Measurements from ENCODE around the gene CD22.

Gene CD22

DNA sequence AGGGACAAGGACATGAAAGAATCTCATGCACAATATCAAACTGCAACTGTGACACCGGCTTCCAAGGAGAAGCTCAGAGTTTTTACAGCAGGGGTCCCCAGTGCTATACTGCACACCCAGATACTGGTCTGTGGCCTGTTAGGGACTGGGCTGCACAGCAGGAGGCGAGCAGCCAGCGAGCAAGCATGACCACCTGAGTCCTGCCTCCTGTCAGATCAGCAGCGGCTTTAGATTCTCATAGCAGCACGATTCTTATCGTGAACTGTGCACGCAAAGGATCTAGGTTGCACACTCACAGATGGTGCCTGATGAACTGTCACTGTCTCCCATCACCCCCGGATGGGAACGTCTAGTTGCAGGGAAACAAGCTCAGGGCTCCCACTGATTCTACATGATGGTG lies 13.1 kb upstream of the CD22 start:
- no peak for DNase-seq

DNA sequence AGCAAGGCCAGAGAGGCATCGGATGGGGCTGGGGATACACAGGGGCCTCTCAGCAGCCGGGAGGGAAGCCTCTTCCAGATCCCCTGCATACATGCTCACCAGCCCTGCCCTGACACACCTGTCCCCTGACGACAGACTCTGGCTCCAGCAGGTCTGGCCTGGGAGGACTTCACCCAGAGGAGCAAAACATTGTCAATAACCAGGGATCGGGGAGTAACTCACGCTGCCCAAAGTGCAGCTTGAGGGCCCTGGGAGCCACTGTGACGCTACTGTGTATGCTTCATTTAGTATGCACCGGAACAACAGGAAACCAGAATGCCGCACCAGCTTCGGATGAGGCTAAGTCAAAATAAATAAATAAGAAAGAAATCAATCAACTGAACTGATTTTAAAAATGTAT lies 12.4 kb upstream of the CD22 start:
- no peak for DNase-seq

DNA sequence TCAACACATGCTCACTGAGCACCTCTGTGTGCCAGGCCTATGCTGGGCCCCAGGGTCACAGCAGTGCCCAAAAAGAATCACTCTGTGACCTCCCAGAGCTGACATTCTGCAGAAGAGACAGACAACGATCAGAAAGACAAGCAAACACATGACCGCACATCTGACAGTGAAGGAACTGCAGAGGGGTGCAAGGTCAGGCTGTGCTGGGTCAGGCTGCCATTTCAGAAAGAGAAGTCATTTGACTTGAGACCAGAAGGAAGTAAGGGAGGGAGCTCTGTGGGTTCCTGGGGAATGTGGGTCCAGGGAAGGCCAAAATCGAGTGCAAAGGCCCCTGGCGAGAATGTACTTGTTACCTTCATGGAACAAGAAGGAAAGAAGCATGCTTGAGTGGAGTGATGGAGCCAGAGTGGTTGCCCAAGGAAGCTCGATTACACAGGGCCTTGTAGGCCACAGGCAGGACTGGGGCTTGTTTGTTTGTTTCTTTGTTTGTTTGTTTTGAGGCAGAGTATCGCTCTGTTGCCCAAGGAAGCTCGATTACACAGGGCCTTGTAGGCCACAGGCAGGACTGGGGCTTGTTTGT lies 11.4 kb upstream of the CD22 start:
- DNase-seq = no peak

DNA sequence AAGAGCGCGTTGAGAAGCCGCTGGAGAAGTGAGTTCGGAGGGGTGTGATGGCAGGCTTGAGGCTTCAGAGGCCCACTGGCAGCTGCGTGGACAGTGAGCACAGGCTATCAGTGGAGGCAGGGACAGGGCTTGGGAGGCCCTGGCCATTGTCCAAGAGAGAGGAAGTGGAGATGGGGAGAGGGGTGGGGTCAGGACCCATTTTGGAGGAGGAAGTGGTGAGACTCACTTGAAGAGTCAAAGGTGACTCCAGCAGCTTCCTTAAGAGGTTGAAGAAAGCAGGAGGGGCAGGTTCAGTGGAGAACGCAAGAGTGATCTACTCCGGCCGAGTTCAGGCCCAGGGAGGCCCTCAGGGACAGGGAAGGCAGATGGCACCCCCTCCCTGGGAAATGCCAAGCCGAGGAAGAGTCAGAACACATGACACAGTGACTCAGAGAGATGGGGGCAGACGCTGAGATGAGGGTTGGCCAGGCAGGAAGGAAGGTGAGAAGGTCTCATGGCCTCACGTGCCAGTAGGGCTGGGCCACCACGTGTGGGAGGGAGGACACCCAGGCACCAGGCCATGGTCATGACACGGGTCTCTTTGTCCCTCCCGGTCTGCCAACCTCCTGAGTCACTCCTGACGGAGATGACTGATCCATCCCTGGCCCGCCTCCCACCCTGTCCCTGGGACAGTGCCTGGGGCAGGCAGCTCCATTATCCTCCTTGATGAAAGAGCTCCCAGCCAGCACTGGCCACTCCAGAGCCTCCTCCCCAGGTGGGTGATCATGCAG lies 10.1 kb upstream of the CD22 start:
- DNase-seq = no peak

DNA sequence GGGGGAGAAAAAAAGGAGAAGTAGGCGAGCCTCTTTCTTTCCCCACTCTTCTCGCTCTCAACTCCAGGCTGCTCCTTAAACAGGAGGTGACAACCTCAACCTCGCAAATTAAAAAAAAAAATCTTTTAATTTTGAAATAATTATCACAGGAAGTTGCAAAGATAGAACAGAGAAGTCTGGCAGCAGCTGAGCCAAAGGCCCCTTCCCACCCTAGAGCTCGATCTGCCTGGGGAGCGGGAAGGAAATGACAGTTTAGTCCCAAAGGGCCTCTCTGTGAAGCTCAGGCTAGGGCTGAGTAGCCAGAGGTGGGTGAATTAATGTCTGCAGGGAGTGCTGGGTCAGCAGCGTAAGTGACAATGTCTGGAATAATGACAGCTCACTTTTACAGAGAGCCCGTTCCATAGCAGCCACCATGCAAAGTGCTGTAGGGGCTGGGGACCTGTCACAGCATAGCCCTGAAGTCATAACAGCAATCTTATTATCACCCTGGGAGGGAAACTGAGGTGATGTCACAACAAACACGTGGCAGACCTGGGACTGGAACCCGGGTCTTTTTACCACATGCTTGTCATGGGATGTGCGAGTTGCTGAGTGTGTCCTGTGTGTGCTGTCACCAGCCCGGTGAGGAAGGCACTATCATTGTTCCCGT lies 8.8 kb upstream of the CD22 start:
- no peak for DNase-seq

DNA sequence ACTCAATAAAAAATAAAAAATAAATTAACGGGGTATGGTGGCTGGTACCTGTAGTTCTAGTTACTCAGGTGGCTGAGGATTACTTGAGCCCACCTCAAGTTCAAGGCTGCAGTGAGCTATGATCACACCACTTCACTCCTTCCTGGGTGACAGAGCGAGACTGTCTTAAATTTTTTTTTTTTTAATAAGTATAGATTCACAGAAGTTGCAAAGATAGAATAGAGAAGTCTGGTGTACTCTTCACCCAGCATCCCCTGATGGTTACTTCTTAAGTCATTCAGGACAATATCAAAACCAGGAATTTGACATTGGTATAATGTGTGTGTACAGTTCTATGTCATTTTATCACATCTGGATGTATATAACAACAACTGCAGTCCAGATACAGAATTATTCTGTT lies 7.7 kb upstream of the CD22 start:
- DNase-seq = no peak

DNA sequence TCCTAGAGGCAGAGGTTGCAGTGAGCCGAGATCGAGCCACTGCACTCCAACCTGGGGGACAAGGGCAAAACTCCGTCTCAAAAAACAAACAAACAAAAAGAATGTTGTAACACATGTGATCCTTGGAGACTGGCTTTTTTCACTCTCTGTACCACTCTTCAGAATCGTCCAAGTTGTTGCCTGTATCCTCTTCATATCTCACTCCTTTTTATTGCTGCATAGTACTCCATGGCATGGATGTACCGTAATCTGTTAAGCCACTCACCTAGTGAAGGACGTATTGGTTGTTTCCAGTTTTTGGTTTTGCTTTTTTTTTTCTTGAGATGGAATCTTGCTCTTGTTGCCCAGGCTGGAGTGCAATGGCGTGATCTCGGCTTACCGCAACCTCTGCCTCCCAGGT lies 7.0 kb upstream of the CD22 start:
- no peak for DNase-seq

DNA sequence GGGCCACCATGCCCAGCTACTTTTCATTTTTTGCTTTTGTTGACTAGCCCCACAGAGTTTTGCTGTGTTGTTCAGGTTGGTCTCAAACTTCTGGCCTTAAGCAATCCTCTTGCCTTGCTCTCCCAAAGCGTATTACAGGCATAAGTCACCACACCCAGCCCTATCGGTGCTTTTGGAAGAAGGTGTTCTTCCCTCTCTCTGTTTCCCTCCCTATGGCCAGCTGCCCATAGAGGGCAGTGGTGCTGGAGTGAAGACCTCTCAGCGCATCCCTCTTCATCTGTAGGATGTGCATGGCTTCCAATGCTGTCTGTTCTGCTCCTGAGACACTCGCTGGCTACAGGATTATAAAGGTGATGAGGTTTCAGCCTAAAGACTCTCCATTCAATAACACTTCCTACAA lies 1.3 kb upstream of the CD22 start:
- DNase-seq = no peak

DNA sequence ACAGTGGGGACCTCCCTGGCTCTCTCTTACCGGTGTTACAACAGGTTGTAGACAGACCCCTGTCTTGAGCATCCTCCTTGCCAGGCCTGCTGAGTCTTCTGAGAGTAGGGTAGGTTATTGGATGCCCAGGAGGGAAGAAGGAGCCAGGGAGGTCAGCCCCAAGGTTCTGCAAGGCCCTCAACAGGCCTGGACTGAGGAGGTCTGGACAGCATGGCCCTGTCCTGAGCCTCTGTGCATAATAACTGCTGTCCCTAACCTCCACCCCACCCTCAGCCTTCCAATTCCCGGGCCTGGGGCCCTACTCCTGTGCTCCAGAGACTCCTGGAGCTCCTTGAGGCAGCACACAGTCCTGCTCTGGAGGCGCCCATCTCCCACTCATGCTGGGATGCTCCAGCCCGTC lies 336 bp downstream of the CD22 start:
- DNase-seq = no peak

DNA sequence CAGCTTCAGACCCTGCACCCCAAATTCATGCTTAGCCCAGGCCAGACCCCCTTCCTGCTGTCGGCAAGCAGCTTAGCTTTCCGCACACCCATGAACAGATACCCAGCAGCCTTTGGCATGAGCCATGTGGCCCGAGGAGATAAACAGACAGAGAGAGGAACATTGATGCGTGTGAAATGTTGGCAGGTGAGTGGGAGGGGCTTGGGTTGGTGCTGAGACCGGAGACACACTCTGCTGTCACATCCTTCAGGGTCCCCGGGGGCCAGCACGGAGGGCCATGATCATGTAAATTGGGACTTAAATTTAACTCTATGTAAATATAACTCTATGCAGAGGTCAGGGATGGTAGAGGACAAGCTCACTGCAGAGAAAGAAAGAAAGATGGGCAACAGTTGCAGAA lies 1.5 kb downstream of the CD22 start:
- no peak for DNase-seq

DNA sequence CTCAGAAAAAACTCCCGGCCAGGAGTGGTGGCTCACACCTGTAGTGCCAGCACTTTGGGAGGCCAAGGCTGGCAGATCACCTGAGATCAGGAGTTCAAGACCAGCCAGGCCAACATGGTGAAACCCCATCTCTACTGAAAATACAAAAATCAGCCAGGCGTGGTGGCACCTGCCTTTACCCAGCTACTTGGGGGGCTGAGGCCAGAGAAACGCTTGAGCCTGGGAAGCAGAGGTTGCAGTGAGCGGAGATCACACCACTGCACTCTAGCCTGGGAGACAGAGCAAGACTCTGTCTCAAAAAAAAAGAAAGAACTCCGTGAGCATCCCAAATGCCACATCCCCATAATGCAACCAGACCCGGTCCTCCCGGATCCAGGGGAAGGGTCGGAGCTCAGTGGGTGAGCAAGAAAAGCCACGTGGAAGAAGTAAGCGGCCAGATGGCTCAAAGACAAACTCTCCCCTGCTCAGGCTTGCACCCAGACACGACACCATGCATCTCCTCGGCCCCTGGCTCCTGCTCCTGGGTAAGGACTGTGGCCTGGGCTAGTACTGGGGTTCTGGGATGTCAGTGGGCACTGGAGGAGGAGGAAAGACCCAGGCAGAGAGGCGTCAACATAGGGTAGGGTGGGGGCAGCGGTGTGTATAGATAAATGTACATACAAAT lies 2.7 kb downstream of the CD22 start:
- no peak for DNase-seq

DNA sequence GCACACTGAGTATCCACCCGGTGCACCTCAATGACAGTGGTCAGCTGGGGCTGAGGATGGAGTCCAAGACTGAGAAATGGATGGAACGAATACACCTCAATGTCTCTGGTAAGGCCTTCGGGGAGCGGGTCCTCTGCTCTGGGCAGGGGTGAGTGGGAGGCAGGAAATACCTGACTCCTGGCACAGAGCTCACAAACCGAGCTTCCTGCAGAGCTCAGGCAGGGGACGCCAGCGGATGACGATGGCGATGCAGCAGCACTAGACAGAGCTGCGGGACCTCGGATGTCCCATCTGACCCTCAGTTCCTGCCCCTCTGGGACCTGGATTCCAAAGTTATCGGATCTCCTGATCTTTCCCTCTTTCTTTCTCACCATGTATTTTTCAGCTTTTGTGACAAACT lies 3.8 kb downstream of the CD22 start:
- no peak for DNase-seq

DNA sequence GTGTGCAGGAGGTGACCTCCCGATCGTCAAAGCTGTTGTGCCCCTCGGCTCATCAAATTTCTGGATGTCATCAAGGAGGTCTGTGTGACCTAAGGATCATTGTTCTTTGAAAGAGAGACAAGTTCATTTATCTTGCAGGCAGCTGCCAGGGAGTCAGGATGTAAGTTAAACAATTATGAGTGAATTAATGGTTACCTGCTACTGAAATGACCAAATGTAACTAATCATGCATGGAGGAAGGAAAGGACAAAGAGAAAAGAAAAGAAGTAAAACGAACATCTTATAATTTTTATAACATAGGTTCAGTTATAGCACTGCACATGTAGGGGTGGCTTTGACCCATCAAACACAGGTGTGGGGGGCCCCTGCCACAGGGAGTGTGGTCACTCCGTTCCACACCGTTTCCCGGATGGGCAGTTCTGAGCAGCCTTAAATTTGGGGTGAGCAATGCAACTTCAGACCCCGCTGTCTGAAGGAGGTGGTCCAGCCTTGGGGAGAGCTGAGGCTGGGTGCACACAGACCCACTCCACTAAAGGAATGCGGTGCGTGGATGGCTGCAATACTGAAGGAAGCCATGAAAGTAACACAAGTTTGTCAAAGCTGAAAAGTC lies 5.3 kb downstream of the CD22 start:
- DNase-seq = no peak

DNA sequence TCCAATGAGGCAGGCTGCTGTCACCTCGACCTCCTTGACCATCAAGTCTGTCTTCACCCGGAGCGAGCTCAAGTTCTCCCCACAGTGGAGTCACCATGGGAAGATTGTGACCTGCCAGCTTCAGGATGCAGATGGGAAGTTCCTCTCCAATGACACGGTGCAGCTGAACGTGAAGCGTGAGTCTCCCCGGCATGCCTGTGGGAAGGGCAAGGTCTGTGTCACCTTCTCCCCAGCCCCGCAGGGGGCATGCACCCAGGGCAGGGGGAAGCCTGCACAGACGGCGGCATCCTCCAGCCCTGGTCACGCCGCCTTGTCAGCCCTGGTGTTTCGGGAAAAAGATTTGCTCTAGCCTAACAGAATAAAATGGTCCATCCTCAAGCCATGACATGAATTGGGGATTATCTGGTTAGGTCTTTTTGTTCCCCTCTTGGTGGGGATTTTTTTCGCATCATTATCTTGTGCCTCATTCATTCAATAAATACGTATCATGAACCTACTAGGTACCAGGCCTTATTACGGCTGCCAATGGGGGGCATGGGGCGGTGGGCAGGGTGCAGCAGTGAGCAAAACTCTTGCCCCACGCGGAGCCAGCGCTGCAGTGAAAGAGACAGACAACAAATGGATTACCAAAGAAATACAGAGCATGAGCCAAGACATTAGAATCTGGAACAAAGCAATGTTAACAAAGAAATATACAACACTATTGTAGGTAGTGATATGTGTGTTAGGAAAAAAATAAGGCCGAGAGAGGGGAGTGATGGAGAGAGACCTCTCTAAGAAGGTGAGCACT lies 7.4 kb downstream of the CD22 start:
- no peak for DNase-seq

DNA sequence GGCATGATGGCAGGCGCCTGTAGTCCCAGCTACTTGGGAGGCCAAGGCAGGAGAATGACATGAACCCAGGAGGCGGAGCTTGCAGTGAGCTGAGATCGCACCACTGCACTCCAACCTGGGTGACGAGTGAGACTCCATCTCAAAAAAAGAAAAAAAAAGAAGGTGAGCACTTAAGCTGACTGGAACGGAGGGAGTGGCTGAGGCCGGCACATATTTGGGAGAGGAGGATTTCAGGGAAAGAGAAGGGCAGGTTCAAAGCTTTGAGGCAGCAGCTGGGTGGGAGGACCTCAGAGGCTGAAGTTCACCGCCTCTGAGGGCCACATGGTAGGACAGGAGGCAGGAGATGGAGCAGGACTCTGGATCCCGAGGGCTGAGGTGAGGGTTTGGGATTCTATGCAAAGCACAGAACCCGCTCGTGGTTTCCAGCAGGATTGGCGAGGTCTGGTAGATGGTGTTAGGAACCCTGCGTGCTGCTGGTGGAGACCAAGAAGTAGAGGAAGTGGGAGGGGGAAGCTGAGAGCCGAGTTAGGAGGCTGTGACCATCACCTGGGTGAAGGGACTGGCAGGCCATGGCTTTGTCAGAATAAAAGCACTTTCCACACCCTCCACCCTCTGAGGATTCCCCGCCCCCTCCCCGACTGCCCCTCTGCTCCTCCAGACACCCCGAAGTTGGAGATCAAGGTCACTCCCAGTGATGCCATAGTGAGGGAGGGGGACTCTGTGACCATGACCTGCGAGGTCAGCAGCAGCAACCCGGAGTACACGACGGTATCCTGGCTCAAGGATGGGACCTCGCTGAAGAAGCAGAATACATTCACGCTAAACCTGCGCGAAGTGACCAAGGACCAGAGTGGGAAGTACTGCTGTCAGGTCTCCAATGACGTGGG lies 8.4 kb downstream of the CD22 start:
- DNase-seq = no peak

DNA sequence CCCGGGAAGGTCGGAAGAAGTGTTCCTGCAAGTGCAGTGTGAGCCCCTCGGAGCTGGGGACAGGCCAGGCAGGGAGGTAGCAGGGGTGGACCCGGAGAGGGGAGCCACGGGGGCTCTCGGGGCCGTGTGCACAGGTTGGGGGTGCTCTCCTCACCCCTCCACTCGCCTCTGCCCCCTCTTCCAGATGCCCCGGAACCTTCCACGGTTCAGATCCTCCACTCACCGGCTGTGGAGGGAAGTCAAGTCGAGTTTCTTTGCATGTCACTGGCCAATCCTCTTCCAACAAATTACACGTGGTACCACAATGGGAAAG lies 9.0 kb downstream of the CD22 start:
- DNase-seq = no peak

DNA sequence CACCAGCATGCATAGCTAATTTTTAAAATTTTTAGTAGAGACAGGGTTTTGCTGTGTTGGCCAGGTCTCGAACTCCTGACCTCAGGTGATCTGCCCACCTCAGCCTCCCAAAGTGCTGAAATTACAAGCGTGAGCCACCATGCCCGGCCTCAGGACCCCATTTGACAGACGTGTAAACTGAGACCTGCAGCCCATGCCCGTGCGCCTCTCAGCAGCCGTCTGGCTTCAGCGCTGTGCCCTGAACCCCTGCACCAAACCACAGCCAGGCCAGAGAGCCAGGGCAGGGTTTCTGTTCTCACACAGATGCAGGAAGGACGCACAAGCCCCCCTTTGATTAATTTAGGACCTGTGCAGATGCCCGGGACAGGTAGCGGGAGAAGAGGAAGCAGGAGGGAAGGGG lies 11.4 kb downstream of the CD22 start:
- DNase-seq = no peak

DNA sequence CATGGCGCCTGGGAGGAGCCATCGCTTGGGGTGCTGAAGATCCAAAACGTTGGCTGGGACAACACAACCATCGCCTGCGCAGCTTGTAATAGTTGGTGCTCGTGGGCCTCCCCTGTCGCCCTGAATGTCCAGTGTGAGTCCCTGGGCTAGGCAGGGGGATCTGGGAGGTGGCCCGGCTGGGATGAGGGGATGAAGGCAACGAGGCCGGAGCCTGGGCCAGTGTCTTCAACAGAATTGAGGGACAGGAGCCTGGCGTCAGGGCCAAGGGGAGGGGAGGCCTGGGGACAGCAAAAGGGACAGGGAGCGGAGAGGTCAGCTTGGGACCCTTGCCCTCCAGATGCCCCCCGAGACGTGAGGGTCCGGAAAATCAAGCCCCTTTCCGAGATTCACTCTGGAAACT lies 12.0 kb downstream of the CD22 start:
- no peak for DNase-seq

DNA sequence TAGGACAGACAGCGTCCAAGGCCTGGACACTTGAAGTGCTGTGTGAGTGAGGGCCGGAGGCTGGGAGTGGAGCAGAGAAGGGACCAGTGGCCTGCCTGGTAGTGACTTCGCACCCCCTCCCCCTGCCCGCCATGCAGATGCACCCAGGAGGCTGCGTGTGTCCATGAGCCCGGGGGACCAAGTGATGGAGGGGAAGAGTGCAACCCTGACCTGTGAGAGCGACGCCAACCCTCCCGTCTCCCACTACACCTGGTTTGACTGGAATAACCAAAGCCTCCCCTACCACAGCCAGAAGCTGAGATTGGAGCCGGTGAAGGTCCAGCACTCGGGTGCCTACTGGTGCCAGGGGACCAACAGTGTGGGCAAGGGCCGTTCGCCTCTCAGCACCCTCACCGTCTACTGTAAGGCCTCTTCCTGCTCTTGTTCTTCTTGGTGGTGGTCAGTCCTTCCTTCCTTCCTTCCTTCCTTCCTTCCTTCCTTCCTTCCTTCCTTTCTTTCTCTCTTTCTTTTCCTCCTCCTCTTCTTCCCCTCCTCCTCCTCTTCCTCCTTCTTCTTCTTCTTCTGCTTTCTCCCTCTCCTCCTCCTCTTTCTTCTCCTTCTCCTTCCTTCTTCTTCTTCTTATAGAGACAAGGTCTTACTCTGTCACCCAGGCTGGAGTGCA lies 12.7 kb downstream of the CD22 start:
- DNase-seq = no peak

DNA sequence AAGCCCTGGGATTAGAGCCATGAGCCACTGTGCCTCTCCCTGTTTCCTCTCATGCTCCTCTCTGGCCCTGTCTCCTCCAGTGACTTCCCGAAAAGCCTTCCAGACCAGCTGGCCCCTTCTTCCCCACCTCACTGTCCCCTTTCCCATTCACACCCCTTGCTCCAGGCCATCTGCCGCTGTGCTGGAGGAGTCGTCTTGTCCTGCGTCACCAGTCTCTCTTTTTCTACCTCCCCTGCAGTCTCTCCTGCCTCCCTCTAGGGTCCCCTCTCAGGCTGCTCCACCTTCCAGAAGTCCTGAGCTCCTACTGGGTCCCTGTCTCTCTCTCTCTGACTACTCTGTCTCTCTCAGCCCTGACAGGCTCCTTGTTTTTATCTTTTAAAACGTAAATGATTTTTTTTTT lies 13.4 kb downstream of the CD22 start:
- no peak for DNase-seq

DNA sequence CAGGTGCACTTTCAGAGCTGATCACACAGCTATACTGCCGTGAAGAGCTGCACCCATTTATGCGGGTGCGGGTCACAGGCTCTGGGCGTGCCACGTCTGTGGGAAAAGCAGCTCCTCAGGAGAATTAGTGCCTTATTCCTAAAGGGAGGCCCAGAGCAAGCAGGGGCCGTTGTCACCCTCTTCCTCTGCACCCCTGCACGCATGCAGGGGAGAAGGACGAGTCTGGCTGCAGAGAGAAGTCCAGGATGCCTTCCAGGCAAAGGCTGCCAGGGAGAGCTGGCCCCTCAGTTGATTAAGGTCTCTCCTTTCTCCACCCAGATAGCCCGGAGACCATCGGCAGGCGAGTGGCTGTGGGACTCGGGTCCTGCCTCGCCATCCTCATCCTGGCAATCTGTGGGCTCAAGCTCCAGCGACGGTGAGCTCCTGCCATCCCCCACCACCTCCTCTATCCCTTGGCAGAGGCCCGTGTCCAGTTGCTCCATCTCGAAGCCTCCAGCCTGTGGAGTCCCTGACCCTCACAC lies 15.6 kb downstream of the CD22 start:
- no peak for DNase-seq

Measured in NCI-H1417 treated with DMSO at 0.1 percent for 48 hours (cell line).